Measurements from ENCODE around the gene FAM240A. TPM values are rescaled to one million over a fixed set of nuclear protein-coding genes. Genes with fewer than 3 reads are reported as not detected.

The FAM240A gene
- total and polyA plus RNA-seq, 2 donors (not counting 3 experiments of a cell fraction or from before 2014, with no cell fraction given) = not detected

DNA sequence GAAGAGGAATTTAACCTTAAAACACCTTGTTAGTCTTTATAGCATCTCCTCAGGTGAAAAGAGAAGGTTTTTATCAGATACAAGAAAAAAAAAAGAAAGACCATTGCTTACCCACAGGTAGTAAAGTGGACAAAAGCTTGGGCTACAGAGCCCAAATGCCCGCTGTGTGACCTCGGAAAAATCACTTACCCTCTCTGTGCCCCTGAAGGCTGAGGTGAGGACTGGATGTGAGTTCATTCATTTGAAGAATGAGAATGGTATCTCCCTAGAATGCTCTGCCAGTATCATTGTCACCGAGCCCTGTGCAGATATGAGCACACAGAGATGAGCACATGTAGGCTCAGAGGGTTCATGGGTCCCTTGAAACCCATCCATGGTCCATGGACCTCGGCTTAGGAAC, 17.6 kb upstream of the FAM240A start:
- ChIA-PET POLR2A (no interaction called here), CTCF (interaction anchor here (1.4 kb wide), 1 partner anchor 35 kb away, joined by 6 read pairs; no protein-coding TSS in a partner anchor)
- no peaks in the 10 kb centered on the region for H3K79me2 ChIP-seq (ENCODE audit: control insufficient read depth, insufficient read depth, low read length)
- no peaks in the 10 kb centered on the region for H3K4me1 ChIP-seq (ENCODE audit: control insufficient read depth, extremely low read depth, insufficient read depth, low read length)
- dilution Hi-C loops (cut with MboI; ENCODE audit: extremely low pct_ligation_motif_present, low sequenced_read_pairs) = no loop called here
- no TSS peak for BruUV-seq (replicated peaks)
- H3K9me3 ChIP-seq (replicated peaks; ENCODE audit: control insufficient read depth, insufficient read depth, low read length) = no peaks in the 10 kb centered on the region
- no peaks in the 10 kb centered on the region for H4K20me1 ChIP-seq (replicated peaks; ENCODE audit: control insufficient read depth, extremely low read depth, insufficient read depth, low read length)
- H3K27me3 ChIP-seq (ENCODE audit: control insufficient read depth in 2 of 2, insufficient read depth in 2 of 2, low read length in 2 of 2) = peaks cover 0 to 2% of the 10 kb centered on the region in 2 experiments
- H3K9ac ChIP-seq (replicated peaks; ENCODE audit: extremely low read depth, insufficient read depth, low read length) = no peak overlapping the region
- DNase-seq (ENCODE audit: low read depth, low spot score) (no peak), FAIRE-seq (no peak)
- H3K27ac ChIP-seq (ENCODE audit: insufficient read depth, low read depth, low read length) = no peak overlapping the region
- no peaks in the 10 kb centered on the region for H3K9me1 ChIP-seq (replicated peaks; ENCODE audit: control insufficient read depth, extremely low read depth, insufficient read depth, low read length)
- TF ChIP-seq JUN (IDR thresholded peaks at IDR 0.05; ENCODE audit: borderline replicate concordance, insufficient read depth, insufficient read length, low read depth) (no peak), MYC (IDR thresholded peaks at IDR 0.05; ENCODE audit: low read depth, low read length) (no peak), EZH2 (IDR thresholded peaks at IDR 0.05; ENCODE audit: borderline replicate concordance, low read depth, low read length, severe bottlenecking) (no peak), GATA2 (IDR thresholded peaks at IDR 0.05; ENCODE audit: insufficient read depth, insufficient read length, low read depth, low read length) (no peak), POLR2A (IDR thresholded peaks at IDR 0.05; ENCODE audit: low read depth, low read length) (no peak), FOS (IDR thresholded peaks at IDR 0.05; ENCODE audit: borderline replicate concordance, insufficient read depth, low read length) (no peak), POLR2AphosphoS5 (IDR thresholded peaks at IDR 0.05; ENCODE audit: insufficient read depth, low read depth, low read length) (no peak)
- TF ChIP-seq, protein P1, sequence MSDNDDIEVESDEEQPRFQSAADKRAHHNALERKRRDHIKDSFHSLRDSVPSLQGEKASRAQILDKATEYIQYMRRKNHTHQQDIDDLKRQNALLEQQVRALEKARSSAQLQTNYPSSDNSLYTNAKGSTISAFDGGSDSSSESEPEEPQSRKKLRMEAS (IDR thresholded peaks at IDR 0.05; ENCODE audit: insufficient read depth, insufficient read length) = no peak
- TF ChIP-seq, protein P2, sequence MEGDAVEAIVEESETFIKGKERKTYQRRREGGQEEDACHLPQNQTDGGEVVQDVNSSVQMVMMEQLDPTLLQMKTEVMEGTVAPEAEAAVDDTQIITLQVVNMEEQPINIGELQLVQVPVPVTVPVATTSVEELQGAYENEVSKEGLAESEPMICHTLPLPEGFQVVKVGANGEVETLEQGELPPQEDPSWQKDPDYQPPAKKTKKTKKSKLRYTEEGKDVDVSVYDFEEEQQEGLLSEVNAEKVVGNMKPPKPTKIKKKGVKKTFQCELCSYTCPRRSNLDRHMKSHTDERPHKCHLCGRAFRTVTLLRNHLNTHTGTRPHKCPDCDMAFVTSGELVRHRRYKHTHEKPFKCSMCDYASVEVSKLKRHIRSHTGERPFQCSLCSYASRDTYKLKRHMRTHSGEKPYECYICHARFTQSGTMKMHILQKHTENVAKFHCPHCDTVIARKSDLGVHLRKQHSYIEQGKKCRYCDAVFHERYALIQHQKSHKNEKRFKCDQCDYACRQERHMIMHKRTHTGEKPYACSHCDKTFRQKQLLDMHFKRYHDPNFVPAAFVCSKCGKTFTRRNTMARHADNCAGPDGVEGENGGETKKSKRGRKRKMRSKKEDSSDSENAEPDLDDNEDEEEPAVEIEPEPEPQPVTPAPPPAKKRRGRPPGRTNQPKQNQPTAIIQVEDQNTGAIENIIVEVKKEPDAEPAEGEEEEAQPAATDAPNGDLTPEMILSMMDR (IDR thresholded peaks at IDR 0.05; ENCODE audit: extremely low read depth in 1 of 2, insufficient read depth in 1 of 2, low read depth in 1 of 2, low read length in 2 of 2) = no peak
- no peak overlapping the region for H2AFZ ChIP-seq (ENCODE audit: low read depth, low read length)
- no peak overlapping the region for H3K4me3 ChIP-seq (replicated peaks in 1 of 3; ENCODE audit: insufficient read depth in 1 of 3, low read depth in 1 of 3, low read length in 3 of 3)
- no peak overlapping the region for H3K4me2 ChIP-seq (ENCODE audit: insufficient read depth, low read length)
- intact Hi-C loops (cut with micrococcal nuclease) = no loop called here
- no peaks in the 10 kb centered on the region for H3K36me3 ChIP-seq (ENCODE audit: control insufficient read depth in 2 of 2, extremely low read depth in 1 of 2, insufficient read depth in 2 of 2, low read length in 2 of 2)

All from endothelial cell of umbilical vein (primary cell).